GM21447 (cell line): ENCODE measurements around the gene KCTD4.

Source experiments
- ATAC-seq: cut with Tn5 transposase; IDR thresholded peaks from one replicate; pipeline ENCODE4 v1.9.1; 2021; ENCODE audit not compliant: unreplicated experiment

The KCTD4 gene

GRCh38 chr13:45178349-45179162 is 22.3 kb downstream of the KCTD4 start:
- ATAC-seq = no peak

- ATAC-seq = no peak
Observed at GRCh38 chr13:45174478-45174877, 26.4 kb downstream of the KCTD4 start.

DNA sequence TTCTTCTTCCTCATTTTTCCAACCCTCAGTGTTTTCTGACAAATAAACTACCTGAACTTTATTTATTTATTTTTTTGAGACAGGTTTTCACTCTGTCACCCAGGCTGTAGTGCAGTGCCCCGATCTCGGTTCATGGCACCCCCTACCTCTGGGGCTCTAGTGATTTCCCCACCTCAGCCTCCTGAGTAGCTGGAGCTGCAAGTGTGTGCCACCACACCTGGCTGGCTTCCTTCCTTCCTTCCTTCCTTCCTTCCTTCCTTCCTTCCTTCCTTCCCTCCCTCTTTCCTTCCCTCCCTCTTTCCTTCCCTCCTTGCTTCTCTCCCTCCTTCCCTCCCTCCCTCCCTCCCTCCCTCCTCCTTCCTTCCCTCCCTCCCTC is 32.3 kb downstream of the KCTD4 start:
- ATAC-seq = no peak

DNA sequence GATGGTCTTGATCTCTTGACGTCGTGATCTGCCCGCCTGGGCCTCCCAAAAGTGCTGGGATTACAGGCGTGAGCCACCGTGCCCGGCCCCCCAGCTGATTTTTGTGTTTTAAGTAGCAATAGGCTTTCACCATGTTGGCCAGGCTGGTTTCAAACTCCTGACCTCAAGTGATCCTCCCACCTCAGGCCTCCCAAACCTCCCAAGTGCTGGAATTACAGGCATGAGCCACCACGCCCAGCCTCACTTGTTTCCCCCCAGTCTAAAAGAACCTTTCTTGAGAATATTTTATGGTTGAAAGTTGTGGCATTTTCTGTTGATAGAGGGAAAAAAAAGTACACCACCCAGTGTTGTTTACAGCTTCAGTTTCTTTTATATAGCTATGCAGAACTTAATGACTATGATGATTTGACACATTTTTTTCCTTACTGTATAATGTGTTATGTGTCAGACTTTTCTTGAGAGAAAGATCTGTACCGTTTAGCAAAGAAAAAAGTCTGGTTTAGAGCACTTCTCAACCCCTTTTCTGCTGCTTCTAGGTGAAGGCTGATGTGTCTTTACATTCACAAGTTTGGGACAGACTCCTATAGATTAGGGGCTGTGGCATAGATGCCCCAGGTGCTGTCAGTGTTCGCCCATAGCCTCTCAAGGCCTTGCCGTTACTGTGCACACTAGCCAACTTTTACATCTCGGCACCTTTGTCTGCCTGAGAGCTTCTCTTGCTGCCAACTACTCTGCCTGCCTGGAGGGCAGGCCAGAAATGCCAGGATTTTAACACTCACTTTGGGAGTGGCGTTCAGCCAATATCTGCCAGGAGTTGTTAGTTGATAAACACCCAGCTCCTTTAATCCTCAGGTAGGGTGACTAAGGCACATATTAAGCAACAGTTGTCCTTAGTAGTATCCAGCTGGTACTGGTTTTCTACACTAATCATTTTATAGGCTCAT is 33.0 kb downstream of the KCTD4 start:
- ATAC-seq = no peak

- no peak for ATAC-seq
Observed at GRCh38 chr13:45166858-45167257, 34.0 kb downstream of the KCTD4 start.

- ATAC-seq = no peak
Observed at GRCh38 chr13:45162821-45163220, 38.0 kb downstream of the KCTD4 start.

- ATAC-seq = no peak
Observed at GRCh38 chr13:45162194-45162593, 38.7 kb downstream of the KCTD4 start.

- no peak for ATAC-seq
Observed at GRCh38 chr13:45156565-45157361, 44.1 kb downstream of the KCTD4 start.

DNA sequence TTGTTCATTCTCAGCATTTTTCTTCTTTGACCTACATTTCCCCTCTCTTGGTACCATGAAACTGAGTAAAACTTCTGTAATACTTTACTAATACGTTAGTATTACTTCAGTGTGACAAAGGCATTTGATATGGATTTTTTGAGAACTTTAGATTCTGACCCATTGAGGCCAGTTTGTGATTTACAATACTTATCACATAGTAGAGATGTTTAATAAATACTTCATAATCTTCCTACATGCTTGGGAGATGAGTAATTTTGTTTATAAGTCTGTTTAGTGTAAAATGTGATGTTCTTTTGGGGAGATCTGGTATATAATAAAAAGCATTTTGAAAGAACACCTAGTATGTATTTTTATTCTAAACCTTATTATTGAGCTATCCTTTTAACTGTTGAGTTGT is 50.9 kb downstream of the KCTD4 start:
- no peak for ATAC-seq

- ATAC-seq = no peak
Observed at GRCh38 chr13:45143346-45143751, 57.5 kb downstream of the KCTD4 start.
